MM.1S (cell line): Measurements from ENCODE around the gene BMP7.

Source experiments
- DNase-seq: peaks from one replicate; pipeline ENCODE4 v3.0.0-alpha.2; 2015
- H2AFZ ChIP-seq: fragments of 300-600 bp; sonication (generic); 2 replicates; pipeline ENCODE4 v1.6.0; 2016; ENCODE audit warnings: antibody characterized with exemption, low read length
- H3F3A ChIP-seq: fragments of 300-600 bp; sonication (generic); 2 replicates; pipeline ENCODE4 v1.6.1; 2016; ENCODE audit warnings: mild to moderate bottlenecking, antibody characterized with exemption, low read length, moderate library complexity, mixed read lengths; ENCODE audit not compliant: insufficient read depth
- H3K27ac ChIP-seq: fragments of 300-600 bp; sonication (generic); 2 replicates; pipeline ENCODE4 v1.5.1; 2016; ENCODE audit warnings: mild to moderate bottlenecking, low read length
- H3K27me3 ChIP-seq: fragments of 300-600 bp; sonication (generic); replicated peaks from 2 replicates; pipeline ENCODE4 v1.6.0; 2016; ENCODE audit warnings: low read length; ENCODE audit not compliant: insufficient read depth
- H3K36me3 ChIP-seq: fragments of 300-600 bp; sonication (generic); replicated peaks from 2 replicates; pipeline ENCODE4 v1.6.1; 2016; ENCODE audit warnings: mild to moderate bottlenecking, low read length, mixed read lengths; ENCODE audit not compliant: insufficient read depth
- H3K4me1 ChIP-seq: fragments of 300-600 bp; sonication (generic); 2 replicates; pipeline ENCODE4 v1.6.1; 2016; ENCODE audit warnings: low read length, mixed read lengths
- H3K4me2 ChIP-seq: fragments of 300-600 bp; sonication (generic); 2 replicates; pipeline ENCODE4 v1.6.0; 2016; ENCODE audit warnings: low read depth, low read length
- H3K4me3 ChIP-seq: fragments of 300-600 bp; sonication (generic); 2 replicates; pipeline ENCODE4 v1.5.1; 2016; ENCODE audit warnings: low read length, mixed read lengths
- H3K79me2 ChIP-seq: fragments of 300-600 bp; sonication (generic); 2 replicates; pipeline ENCODE4 v1.6.1; 2016; ENCODE audit warnings: mixed run types, low read length, mixed read lengths
- H3K9ac ChIP-seq: fragments of 300-600 bp; sonication (generic); 2 replicates; pipeline ENCODE4 v1.6.1; 2016; ENCODE audit warnings: low read length, mixed read lengths
- H3K9me2 ChIP-seq: fragments of 300-600 bp; sonication (generic); replicated peaks from 2 replicates; pipeline ENCODE4 v1.6.1; 2016; ENCODE audit warnings: mild to moderate bottlenecking, low read length, mixed read lengths; ENCODE audit not compliant: insufficient read depth
- H3K9me3 ChIP-seq: fragments of 300-600 bp; sonication (generic); replicated peaks from 2 replicates; pipeline ENCODE4 v1.6.1; 2016; ENCODE audit warnings: mild to moderate bottlenecking, low read length, mixed read lengths; ENCODE audit not compliant: insufficient read depth
- H4K20me1 ChIP-seq: fragments of 300-600 bp; sonication (generic); 2 replicates; pipeline ENCODE4 v1.6.1; 2016; ENCODE audit warnings: mild to moderate bottlenecking, low read length, moderate library complexity, mixed read lengths; ENCODE audit not compliant: insufficient read depth
- CTCF ChIP-seq: fragments of 300-600 bp; sonication (generic); IDR thresholded peaks from 2 replicates; pipeline ENCODE4 v1.5.1; 2016; ENCODE audit warnings: antibody characterized with exemption, low read length, mixed read lengths
- EZH2 ChIP-seq: fragments of 300-600 bp; sonication (generic); optimal IDR thresholded peaks from 2 replicates; pipeline ENCODE3; 2017; ENCODE audit warnings: low read depth, mild to moderate bottlenecking, antibody characterized with exemption, low read length, mixed read lengths
- EZH2phosphoT487 ChIP-seq: fragments of 300-600 bp; sonication (generic); IDR thresholded peaks from 2 replicates; pipeline ENCODE4 v1.6.1; 2018; ENCODE audit warnings: antibody characterized with exemption, low read length

The BMP7 gene

DNA sequence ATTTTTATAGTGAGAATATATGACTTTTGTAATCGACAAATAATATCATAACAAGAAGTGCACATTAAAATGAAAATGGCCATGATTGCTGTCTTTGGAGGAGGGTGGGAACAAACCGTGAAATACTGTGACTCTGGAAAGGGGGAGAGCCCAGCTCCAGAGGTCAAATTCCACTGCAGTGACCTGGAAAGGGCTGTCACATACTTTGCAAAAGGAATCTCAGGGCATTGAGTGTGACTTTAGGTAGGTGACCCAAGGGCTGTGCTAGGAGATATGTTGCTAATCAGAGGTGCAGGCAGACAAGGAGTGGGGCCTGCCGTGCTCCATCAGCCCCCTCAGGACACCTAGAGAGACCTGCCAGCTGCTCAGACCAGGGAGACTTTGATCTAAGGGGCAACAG lies 28.1 kb upstream of the BMP7 start:
- Histone ChIP-seq H3F3A (no peaks in the 10 kb centered on the region), H3K36me3 (no peaks in the 10 kb centered on the region), H3K9me3 (no peaks in the 10 kb centered on the region), H4K20me1 (no peaks in the 10 kb centered on the region), H3K27ac (no peak overlapping the region), H3K27me3 (peaks cover 30% of the 10 kb centered on the region), H3K4me2 (no peak overlapping the region), H3K9me2 (no peaks in the 10 kb centered on the region), H3K4me3 (no peak overlapping the region), H3K79me2 (no peaks in the 10 kb centered on the region), H3K9ac (no peak overlapping the region), H2AFZ (no peak overlapping the region), H3K4me1 (no peaks in the 10 kb centered on the region)
- DNase-seq, result no peak
- TF ChIP-seq CTCF, result no peak
- no peak for TF ChIP-seq EZH2
- no peak for TF ChIP-seq EZH2phosphoT487

- no peaks in the 10 kb centered on the region for H3K9me2 ChIP-seq
- H2AFZ ChIP-seq, result no peak overlapping the region
- H3K4me2 ChIP-seq, result no peak overlapping the region
- H3K27ac ChIP-seq, result no peak overlapping the region
- no peaks in the 10 kb centered on the region for H3K79me2 ChIP-seq
- H3K9ac ChIP-seq, result no peak overlapping the region
- H3K9me3 ChIP-seq, result no peaks in the 10 kb centered on the region
- DNase-seq, result no peak
- no peaks in the 10 kb centered on the region for H3K36me3 ChIP-seq
- no peaks in the 10 kb centered on the region for H4K20me1 ChIP-seq
- no peak for TF ChIP-seq CTCF
- no peak for TF ChIP-seq EZH2
- TF ChIP-seq EZH2phosphoT487, result no peak
- peaks cover 36% of the 10 kb centered on the region for H3K27me3 ChIP-seq
- H3K4me3 ChIP-seq, result no peak overlapping the region
- H3F3A ChIP-seq, result no peaks in the 10 kb centered on the region
- H3K4me1 ChIP-seq, result no peaks in the 10 kb centered on the region
Measured at GRCh38 chr20:57293995-57294394, 27.6 kb upstream of the BMP7 start.

GRCh38 chr20:57292611-57293010 lies 26.2 kb upstream of the BMP7 start:
- H3K4me3 ChIP-seq, result no peak overlapping the region
- no peak overlapping the region for H2AFZ ChIP-seq
- no peaks in the 10 kb centered on the region for H4K20me1 ChIP-seq
- DNase-seq, result no peak
- H3K9me3 ChIP-seq, result no peaks in the 10 kb centered on the region
- no peaks in the 10 kb centered on the region for H3K36me3 ChIP-seq
- H3F3A ChIP-seq, result no peaks in the 10 kb centered on the region
- peaks cover 48% of the 10 kb centered on the region for H3K27me3 ChIP-seq
- H3K9ac ChIP-seq, result no peak overlapping the region
- no peaks in the 10 kb centered on the region for H3K9me2 ChIP-seq
- TF ChIP-seq CTCF (no peak), EZH2phosphoT487 (no peak), EZH2 (no peak)
- H3K79me2 ChIP-seq, result no peaks in the 10 kb centered on the region
- no peak overlapping the region for H3K4me2 ChIP-seq
- no peaks in the 10 kb centered on the region for H3K4me1 ChIP-seq
- no peak overlapping the region for H3K27ac ChIP-seq
